GM21717 (cell line): ENCODE results near the gene PIP5K1B.
A peak's percentile ranks its signal among the peaks of the same experiment; 100 is the strongest.

Experiments
- ATAC-seq: cut with Tn5 transposase; IDR thresholded peaks from one replicate; pipeline ENCODE4 v1.9.1; 2021; ENCODE audit warnings: mild to moderate bottlenecking, moderate library complexity; ENCODE audit not compliant: unreplicated experiment

Gene PIP5K1B

GRCh38 chr9:68947842-68948569, 243.0 kb downstream of the PIP5K1B start:
- peak; percentile 42 for ATAC-seq

- ATAC-seq = no peak
These were observed 244.4 kb downstream of the PIP5K1B start for GRCh38 chr9:68949271-68950000.

DNA sequence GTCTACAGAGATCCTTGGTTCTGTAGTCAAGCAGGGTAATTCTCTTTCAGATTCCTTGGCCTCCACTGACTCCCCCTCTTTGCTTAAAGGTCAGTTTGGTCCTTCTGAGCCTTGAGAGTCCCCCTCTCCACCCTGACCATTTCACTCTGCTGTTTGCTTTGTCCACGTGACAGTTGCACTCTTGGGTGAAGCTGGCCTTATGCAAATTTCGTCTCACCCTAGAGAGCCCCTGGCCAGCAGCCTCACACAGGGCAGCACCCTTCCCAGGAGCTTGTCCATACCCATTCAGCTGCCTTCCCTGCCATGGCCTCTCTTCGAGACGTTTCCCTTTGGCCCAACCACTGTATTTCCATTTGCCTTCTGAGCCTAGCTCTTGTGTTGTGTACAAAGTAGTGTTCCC, 245.1 kb downstream of the PIP5K1B start:
- ATAC-seq = no peak

DNA sequence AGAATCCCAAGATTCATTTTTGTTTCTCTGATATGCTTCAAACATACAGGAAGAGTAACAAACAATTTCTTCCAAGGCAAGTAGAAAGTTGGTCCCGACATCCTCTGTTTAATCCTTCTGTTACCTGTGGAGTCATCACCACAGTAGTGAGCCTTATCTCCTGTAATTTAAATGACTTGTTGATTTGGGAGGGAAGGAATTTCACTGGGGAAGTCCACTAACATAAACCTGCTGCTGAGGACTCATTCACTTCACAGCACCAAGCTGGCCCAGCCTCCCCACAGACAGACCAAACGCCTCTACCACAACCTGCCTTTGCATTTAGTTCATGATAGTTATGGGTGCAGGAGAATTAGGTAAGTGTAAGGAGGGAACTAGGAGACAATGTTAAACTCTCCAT, 245.6 kb downstream of the PIP5K1B start:
- no peak for ATAC-seq

DNA sequence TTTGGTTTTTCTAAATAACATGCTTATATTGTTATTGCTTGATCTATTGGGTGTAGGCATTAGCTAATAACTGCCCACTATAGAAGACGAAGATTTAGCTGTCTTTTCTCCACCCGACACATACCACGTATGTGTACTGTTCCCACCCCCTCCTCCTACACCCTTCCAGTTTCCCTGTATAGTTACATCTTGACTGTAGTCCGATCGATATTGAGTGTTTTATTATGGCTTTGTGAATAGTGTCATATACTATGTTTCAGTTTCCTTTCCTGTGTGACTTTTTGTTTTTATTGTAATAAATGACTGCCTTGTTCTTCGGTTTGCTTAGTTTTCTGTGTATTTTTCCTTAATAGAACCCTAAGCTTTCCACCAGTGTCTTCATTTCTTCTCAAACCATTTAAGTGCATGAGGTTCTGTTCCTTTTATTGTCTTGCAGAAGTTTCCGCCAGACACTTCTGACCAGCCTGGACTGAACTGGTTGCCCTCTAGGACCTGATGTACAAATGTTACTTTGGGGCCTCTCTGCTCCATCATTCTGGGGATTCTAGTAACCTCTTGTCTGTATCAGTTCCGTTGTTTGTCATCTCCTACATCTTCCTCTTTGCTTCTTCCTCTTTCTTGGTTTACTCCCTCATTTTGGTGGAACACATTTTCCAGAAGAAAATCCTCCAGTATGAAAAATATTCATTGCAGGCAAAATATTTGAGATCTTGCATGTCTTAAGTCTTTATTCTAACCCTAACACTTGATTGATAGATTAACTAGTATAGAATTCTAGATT, 247.0 kb downstream of the PIP5K1B start:
- peak; percentile 63 for ATAC-seq

DNA sequence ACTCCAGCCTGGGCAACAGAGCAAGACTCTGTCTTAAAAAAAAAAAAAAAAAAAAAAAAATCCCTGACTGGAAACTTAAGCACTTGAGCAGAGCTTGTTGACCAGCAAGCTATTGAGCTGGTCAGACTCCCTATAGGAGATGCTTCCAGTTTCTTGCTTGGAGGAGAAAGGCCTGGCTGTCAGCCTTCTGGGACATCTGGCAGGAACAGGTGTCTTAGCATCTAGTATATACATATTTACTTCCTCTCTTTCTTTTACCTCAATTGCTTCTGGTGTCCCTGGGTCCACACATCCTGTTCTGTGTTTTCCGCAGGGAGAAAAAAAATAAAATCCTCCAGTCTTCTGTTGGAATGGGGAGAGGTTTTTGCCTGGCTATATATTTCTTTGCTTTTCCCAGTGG, 248.7 kb downstream of the PIP5K1B start:
- ATAC-seq = no peak

DNA sequence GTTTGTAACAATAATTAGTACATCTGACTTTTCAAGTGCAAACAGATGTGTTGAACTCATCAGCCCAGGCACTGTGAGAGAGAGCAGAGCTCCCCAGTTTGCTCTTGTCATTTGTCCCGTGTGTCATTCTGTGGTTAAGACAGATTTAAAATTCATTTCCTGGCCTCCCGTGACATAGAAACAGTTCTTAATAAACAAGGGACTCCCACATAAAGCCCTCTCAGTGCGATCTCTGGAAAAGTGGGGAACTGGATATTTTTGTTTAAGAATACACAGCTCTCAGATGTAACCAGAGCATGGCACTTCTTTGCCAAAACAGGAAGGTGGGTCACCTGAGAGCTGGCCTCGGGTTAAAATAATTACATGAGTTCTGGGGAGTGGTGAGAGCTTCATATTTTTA, 250.3 kb downstream of the PIP5K1B start:
- no peak for ATAC-seq

GRCh38 chr9:68957479-68957878, 252.4 kb downstream of the PIP5K1B start:
- no peak for ATAC-seq

GRCh38 chr9:68961587-68961986, 256.5 kb downstream of the PIP5K1B start:
- ATAC-seq = no peak

- ATAC-seq = no peak
These were observed 258.4 kb downstream of the PIP5K1B start for GRCh38 chr9:68963416-68963815.

DNA sequence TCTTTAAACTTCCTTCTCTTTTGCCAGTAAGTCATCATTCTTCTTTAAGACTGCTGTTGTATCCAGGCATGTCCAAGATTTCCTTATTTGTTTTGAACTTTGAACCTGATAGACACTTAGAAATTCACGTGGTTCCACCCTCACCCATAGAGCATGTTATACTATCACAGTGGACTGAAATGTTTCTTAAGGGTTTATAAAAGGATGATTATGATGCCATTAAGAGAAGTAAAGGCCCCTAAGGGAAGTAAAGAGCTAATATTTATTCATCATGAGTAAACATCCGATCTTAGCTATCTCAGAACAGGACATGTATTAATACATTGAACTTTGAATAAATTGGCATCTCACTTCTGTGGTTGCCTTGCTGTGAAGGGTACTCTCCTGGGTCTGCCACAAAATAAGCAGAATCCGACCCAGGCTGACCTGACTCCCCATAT, 259.1 kb downstream of the PIP5K1B start:
- ATAC-seq = no peak

DNA sequence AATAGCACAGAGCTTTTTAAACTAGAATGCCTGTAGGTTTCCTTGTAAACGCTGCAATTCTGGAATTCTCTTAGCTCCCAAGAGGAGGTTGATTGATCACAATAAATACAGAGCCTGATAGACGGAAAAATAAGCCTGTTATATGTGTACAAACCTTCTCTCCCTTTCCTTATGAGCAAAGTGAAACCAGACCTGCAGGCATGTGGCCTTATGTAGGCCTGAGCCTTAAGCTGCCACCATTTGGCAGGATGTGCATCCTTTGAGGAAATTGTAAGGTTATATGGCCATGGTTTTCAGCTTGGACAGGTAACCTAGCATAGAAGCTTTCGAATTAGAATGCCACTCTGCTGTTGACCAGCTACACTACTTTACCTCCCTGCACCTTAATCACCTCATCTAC, 259.7 kb downstream of the PIP5K1B start:
- ATAC-seq = no peak

GRCh38 chr9:68966496-68966944, 261.5 kb downstream of the PIP5K1B start:
- peak; percentile 65 for ATAC-seq

- no peak for ATAC-seq
These were observed 262.8 kb downstream of the PIP5K1B start for GRCh38 chr9:68967800-68968199.

DNA sequence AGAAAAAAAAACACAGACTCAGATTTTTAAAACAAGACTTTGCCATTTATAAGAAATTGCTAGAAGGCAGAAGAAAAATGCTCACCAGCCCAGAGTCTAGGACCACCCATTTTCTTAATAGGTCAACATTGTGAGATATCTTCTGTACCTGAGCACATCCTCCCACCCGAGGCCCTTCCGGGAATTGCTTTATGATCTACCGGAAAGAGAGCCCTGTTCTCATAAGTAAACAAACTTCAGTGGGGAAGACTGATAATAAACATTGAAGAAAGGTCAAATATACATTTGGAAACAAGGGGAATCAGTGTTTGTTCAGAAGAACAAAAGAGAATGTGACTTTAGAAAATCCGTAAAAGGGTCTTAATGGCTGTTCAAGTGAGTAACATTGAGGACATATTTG, 264.5 kb downstream of the PIP5K1B start:
- no peak for ATAC-seq

- ATAC-seq = no peak
These were observed 265.1 kb downstream of the PIP5K1B start for GRCh38 chr9:68970151-68970550.

- ATAC-seq = no peak
These were observed 268.6 kb downstream of the PIP5K1B start for GRCh38 chr9:68973619-68974018.

GRCh38 chr9:68974431-68974830, 269.4 kb downstream of the PIP5K1B start:
- ATAC-seq = peak; percentile 94

GRCh38 chr9:68974901-68975300, 269.9 kb downstream of the PIP5K1B start:
- no peak for ATAC-seq

- no peak for ATAC-seq
These were observed 270.5 kb downstream of the PIP5K1B start for GRCh38 chr9:68975365-68976043.

DNA sequence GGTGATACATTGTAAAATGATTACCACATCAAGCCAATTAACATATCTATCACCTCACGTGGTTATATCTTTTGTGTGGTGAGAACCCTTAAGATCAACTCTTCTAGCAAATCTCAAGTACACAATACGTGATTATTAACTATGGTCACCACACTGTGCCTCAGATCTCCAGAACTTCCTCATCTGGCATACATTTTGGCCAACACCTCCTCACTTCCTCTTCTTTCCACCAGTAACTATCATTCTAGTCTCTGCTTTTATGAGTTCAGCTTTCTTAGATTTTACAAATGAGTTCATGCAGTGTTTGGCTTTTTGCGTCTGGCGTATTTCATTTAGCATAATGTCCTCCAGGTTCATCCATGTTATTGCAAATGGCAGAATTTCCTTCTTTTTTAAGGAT, 273.0 kb downstream of the PIP5K1B start:
- no peak for ATAC-seq
